Measurements from ENCODE around the gene RPL18A.
A peak's percentile ranks its signal among the peaks of the same experiment; 100 is the strongest.

RPL18A gene

DNA sequence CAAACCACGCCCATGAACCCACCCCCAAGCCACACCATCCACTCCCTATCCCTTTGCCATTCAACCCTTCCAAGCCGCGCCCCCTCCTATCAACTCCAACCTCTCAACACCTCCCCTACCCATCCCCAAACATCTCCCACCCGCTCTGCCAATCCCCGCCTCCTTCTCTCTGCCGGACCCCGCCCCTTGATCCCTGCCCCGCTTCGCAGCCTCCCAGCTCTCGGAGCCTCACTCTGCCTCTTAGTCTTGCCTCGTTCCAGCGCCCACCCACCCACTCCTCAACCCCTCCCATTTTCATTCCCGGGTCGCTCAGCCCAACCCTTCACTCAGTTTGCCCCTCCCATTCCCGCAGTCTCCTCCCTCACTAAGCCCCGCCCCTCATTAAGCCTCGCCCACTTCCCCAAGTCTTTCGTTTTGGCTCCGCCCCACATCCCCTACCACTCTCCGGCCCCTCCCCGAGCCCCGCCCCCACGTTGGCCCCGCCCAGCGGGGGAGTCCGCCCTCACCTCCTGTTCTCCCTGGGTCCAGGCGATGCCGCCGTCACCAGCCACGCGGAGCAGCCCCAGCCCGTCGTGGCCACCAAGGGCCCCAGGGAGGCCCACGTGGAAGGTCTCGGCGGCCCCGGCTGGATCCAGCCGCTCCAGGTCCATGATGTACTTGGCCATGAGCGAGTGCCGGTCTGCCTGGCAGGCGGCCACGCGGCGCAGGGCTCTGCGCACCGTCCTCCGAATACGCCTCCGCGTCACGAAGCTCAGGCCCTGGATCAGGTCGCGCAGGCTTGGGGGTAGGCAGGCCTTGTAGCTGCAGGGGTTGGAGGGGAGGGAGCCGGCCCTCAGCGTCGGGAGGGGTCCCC, 17.7 kb upstream of the RPL18A start:
- no peak overlapping the region for H3K4me3 ChIP-seq (ENCODE audit: low read depth, low read length)
- TF ChIP-seq, protein P1, sequence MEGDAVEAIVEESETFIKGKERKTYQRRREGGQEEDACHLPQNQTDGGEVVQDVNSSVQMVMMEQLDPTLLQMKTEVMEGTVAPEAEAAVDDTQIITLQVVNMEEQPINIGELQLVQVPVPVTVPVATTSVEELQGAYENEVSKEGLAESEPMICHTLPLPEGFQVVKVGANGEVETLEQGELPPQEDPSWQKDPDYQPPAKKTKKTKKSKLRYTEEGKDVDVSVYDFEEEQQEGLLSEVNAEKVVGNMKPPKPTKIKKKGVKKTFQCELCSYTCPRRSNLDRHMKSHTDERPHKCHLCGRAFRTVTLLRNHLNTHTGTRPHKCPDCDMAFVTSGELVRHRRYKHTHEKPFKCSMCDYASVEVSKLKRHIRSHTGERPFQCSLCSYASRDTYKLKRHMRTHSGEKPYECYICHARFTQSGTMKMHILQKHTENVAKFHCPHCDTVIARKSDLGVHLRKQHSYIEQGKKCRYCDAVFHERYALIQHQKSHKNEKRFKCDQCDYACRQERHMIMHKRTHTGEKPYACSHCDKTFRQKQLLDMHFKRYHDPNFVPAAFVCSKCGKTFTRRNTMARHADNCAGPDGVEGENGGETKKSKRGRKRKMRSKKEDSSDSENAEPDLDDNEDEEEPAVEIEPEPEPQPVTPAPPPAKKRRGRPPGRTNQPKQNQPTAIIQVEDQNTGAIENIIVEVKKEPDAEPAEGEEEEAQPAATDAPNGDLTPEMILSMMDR (IDR thresholded peaks at IDR 0.05; ENCODE audit: insufficient read depth, low read depth, low read length, missing control alignments) = no peak

DNA sequence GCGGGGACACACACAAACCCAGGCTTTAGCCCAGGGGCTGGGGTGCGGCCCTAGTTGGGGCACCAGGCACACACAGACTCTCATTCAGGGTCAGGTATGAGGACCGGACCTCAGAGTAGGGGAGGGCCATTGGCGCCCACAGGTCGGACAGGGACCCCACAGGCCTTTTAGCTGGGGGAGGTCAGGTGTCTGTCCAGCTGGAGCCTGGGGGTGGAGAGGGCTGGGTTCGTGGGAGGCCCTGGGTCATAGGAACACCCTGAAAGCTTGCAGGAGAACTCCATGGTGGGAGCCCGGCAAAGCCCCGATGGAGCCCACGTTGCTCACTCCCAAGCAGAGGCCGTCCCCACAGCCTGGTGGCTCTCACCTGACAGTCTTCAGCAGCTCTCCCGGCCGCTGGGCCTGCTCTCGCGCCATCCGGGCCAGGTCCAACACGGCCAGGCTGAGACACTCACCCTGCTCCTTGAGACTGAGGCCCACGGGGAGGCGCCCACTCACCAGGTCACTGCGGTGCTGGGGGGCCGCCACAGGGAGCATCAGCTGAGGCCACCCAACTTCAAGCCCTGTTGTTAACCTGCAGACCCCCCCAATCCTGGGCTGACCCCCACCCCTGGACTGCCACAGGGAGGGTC, 16.9 kb upstream of the RPL18A start:
- no peak for DNase-seq (ENCODE audit: low read depth)
- TF ChIP-seq, protein P1 (IDR thresholded peaks at IDR 0.05; ENCODE audit: insufficient read depth, low read depth, low read length, missing control alignments) = no peak
- H3K4me3 ChIP-seq (ENCODE audit: low read depth, low read length) = no peak overlapping the region

More for the DNA sequence above, 17.7 kb upstream of the RPL18A start:
- peak; percentile 58 for DNase-seq (ENCODE audit: low read depth)

DNA sequence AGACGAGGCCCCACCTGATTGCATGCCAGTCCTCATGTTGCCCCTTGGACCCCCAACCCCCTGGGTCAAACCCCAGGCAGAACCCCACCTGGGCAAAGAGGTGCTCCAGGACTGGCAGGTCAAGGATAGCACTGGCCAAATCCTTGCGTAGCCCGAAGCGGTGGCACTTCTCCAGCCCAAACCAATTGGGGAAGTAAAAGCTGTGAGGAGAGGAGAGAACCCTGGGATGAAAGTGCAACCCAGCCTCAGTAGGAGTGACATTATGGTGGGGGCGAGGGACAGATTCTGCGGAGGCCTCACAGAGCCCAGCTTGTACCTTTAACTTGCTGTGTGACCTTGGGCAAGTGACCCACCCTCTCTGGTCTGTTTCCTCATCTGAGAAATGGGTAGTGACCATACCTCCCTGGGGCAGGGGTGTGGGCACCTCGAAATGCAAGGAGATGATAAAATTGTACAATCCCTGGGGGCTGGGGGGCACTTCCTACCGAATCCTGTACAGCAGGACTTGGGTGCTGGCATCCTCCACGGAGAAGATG, 16.4 kb upstream of the RPL18A start:
- no peak for DNase-seq (ENCODE audit: low read depth)
- TF ChIP-seq, protein P1 (IDR thresholded peaks at IDR 0.05; ENCODE audit: insufficient read depth, low read depth, low read length, missing control alignments) = no peak
- no peak overlapping the region for H3K4me3 ChIP-seq (ENCODE audit: low read depth, low read length)

DNA sequence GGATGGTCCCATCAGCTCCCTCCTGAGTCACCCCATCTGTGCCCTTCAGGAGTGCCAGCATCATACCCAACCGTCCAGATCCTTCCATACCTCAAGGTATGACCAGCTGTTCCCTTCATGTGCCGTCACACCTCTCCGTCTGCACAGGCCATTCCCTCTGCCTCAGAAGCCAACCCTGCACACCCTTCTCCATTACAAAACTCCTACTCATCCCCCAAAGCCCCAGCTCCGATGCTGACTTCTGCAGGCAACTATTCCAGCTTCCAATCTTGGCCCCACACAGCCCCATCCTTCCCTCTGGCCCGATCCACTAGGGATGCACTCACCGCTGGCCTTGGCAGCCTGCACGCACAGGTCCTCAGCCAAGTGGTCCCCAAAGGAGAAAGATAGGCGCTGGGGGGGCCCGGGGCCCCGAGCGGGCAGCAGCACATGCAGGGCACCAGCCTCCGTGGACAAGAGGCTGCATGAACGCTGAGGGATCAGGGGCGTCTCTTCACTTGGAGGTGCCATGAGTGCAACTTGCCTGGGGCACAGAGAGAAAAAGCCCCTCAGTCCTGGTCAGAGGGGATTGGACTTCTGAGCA, 15.7 kb upstream of the RPL18A start:
- DNase-seq (ENCODE audit: low read depth) = no peak
- no peak overlapping the region for H3K4me3 ChIP-seq (ENCODE audit: low read depth, low read length)
- TF ChIP-seq, protein P1 (IDR thresholded peaks at IDR 0.05; ENCODE audit: insufficient read depth, low read depth, low read length, missing control alignments) = no peak

DNA sequence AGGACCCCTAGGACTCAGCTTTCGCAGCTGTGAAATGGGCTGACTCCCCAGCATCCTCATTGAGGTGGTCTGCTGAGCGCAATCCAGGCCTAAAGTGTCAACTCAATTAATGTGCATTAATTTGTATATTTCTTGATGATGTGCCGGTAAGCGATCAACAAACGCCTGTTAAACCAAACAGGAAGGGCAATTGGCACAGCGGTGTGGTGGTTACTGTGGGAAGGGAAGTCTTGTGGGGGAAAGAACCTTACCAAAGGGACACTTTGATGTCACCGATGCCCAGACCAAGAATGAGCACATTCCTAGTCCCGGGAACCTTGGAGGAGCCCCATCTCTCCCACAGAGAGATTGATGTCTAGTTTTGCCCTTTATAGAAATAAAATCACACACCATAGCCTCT, 13.6 kb upstream of the RPL18A start:
- TF ChIP-seq, protein P1 (IDR thresholded peaks at IDR 0.05; ENCODE audit: insufficient read depth, low read depth, low read length, missing control alignments) = no peak
- peak overlapping the region; percentile 72 for H3K4me3 ChIP-seq (ENCODE audit: low read depth, low read length)
- peak; percentile 41 for DNase-seq (ENCODE audit: low read depth)

DNA sequence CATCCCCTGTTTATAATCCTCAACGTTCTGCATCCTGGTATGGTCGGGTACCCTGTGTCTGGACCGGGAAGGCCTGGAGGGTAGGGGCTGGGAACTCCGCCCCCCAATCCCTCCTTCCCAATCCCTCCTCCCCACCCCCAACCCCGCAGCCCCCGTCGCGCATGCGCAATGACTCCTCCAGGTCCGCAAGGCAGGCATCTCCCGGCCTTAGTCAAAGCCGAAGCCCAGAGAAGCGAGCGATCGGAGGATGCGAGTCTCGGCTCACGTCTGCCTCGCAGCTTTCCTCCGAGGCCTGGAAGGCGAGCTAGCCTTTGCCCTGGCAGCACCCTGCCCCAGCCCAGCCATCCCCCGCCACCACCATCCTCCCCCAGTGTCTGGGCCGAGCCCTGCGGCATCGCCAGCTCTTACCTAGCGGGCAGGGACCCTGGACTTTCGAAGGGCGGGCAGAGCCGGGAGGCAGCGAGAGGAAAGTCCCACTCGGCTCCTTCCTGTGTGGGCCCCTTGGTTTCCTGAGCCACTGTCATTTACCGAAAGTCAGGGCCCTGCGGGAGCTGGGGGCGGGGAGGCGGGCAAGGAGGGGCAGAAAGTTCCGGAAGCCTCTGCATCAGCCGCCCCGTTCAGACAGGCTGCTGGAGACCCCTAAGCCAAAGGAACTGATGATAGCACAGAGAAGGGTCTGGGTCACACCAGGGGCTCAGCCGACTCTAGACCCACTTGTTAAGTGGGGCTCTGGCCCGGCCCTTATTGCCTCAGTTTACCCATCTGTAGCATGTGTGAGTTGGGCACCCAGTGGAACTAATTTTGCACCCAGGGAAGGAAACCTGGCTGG, 12.0 kb upstream of the RPL18A start, which contains the start of gene JAK3:
JAK3 (minus strand) TSS at position 445 of the 829 bp plus-strand sequence. CDS start 3,565 bp downstream, outside the sequence.
- H3K4me3 ChIP-seq (ENCODE audit: low read depth, low read length) = peak within 1 kb of the TSS; percentile 72
- TF ChIP-seq, protein P1 (IDR thresholded peaks at IDR 0.05; ENCODE audit: insufficient read depth, low read depth, low read length, missing control alignments) = no peak
- peak; percentile 93 for DNase-seq (ENCODE audit: low read depth)
